ENCODE results near the gene CENPF. TPM values are rescaled to one million over a fixed set of nuclear protein-coding genes. Genes with fewer than 3 reads are reported as not detected.

CENPF gene
- total RNA-seq, 4 donors from 2014 or later, result 5.0 to 7.8 (median 5.9) TPM

GRCh38 chr1:214645712-214646111 is 42.7 kb downstream of the CENPF start:
- no peak for DNase-seq (ENCODE audit: low spot score in 2 of 2)
- no peak overlapping the region for H3K27ac ChIP-seq
- no peaks in the 10 kb centered on the region for H3K4me1 ChIP-seq
- TF ChIP-seq POLR2A (IDR thresholded peaks at IDR 0.05), result no peak
- WGBS, result 97% methylated on average over 10 of the region's 10 CpGs
- H3K36me3 ChIP-seq, result no peaks in the 10 kb centered on the region
- H3K27me3 ChIP-seq, result no peaks in the 10 kb centered on the region
- H3K9me3 ChIP-seq, result no peaks in the 10 kb centered on the region
- no peak overlapping the region for H3K4me3 ChIP-seq

- Histone ChIP-seq H3K27ac (no peak overlapping the region), H3K4me1 (no peaks in the 10 kb centered on the region), H3K36me3 (peaks cover 3% of the 10 kb centered on the region), H3K9me3 (no peaks in the 10 kb centered on the region), H3K4me3 (no peak overlapping the region), H3K27me3 (no peaks in the 10 kb centered on the region)
- TF ChIP-seq EP300 (IDR thresholded peaks at IDR 0.05), result no peak
- TF ChIP-seq CTCF (IDR thresholded peaks at IDR 0.05), result no peak
- no peak for TF ChIP-seq POLR2AphosphoS5 (IDR thresholded peaks at IDR 0.05)
- TF ChIP-seq POLR2A (IDR thresholded peaks at IDR 0.05), result no peak
- no peak for DNase-seq (ENCODE audit: low spot score in 2 of 2)
- 91% methylated on average over 3 of the region's 3 CpGs for WGBS
Observed at GRCh38 chr1:214648801-214649200, 45.8 kb downstream of the CENPF start.

GRCh38 chr1:214649607-214650006 is 46.6 kb downstream of the CENPF start:
- no peak for DNase-seq (ENCODE audit: low spot score in 2 of 2)
- Histone ChIP-seq H3K9me3 (no peaks in the 10 kb centered on the region), H3K4me3 (no peak overlapping the region), H3K4me1 (no peaks in the 10 kb centered on the region), H3K27me3 (no peaks in the 10 kb centered on the region), H3K27ac (no peak overlapping the region), H3K36me3 (peaks cover 3% of the 10 kb centered on the region)
- no peak for TF ChIP-seq POLR2A (IDR thresholded peaks at IDR 0.05)
- TF ChIP-seq EP300 (IDR thresholded peaks at IDR 0.05), result no peak
- TF ChIP-seq CTCF (IDR thresholded peaks at IDR 0.05), result no peak
- 97% methylated on average over 2 of the region's 2 CpGs for WGBS

GRCh38 chr1:214650664-214651063 is 47.7 kb downstream of the CENPF start:
- no peak for DNase-seq (ENCODE audit: low spot score in 2 of 2)
- 92% methylated on average over 4 of the region's 4 CpGs for WGBS
- H3K27me3 ChIP-seq, result no peaks in the 10 kb centered on the region
- no peak overlapping the region for H3K4me3 ChIP-seq
- peaks cover 3% of the 10 kb centered on the region for H3K36me3 ChIP-seq
- no peaks in the 10 kb centered on the region for H3K4me1 ChIP-seq
- no peaks in the 10 kb centered on the region for H3K9me3 ChIP-seq
- TF ChIP-seq POLR2A (IDR thresholded peaks at IDR 0.05), result no peak
- no peak for TF ChIP-seq POLR2AphosphoS5 (IDR thresholded peaks at IDR 0.05)
- TF ChIP-seq CTCF (IDR thresholded peaks at IDR 0.05), result no peak
- TF ChIP-seq EP300 (IDR thresholded peaks at IDR 0.05), result no peak
- H3K27ac ChIP-seq, result no peak overlapping the region

GRCh38 chr1:214657299-214657698 is 54.3 kb downstream of the CENPF start:
- H3K4me3 ChIP-seq, result no peak overlapping the region
- WGBS, result 90% methylated on average over 2 of the region's 2 CpGs

More at GRCh38 chr1:214657299-214657698, 54.3 kb downstream of the CENPF start:
- TF ChIP-seq POLR2A (IDR thresholded peaks at IDR 0.05) (no peak), CTCF (IDR thresholded peaks at IDR 0.05) (no peak), EP300 (IDR thresholded peaks at IDR 0.05) (no peak), POLR2AphosphoS5 (IDR thresholded peaks at IDR 0.05) (no peak)
- Histone ChIP-seq H3K36me3 (peaks cover 3% of the 10 kb centered on the region), H3K27ac (no peak overlapping the region), H3K9me3 (no peaks in the 10 kb centered on the region), H3K4me1 (no peaks in the 10 kb centered on the region), H3K27me3 (no peaks in the 10 kb centered on the region)
- no peak for DNase-seq (ENCODE audit: low spot score in 2 of 2)

Measured in suprapubic skin (tissue), 4 donors.